Uterus (tissue), 4 donors: ENCODE measurements around the gene HOXA10. TPM values are rescaled to one million over a fixed set of nuclear protein-coding genes. Genes with fewer than 3 reads are reported as not detected.

Experiments used
- DNase-seq, 2 donors: peaks; one replicate each; pipeline ENCODE4 v3.0.0-alpha.2; 2019 to 2020
- H3K27ac ChIP-seq, 2 donors: fragments of 200-600 bp; sonication (generic); 1 replicate in 1 of 2; 2 replicates in 1 of 2; pipeline ENCODE4 v1.5.1; 2016 to 2018
- H3K27me3 ChIP-seq, 2 donors: fragments of 200-600 bp; sonication (generic); one replicate each; pipeline ENCODE4 v1.5.1; 2018 to 2019; ENCODE audit warnings: control low read depth in 1 of 2
- H3K36me3 ChIP-seq, 2 donors: fragments of 200-600 bp; sonication (generic); one replicate each; pipeline ENCODE4 v1.5.1; 2019; ENCODE audit warnings: control low read depth in 1 of 2
- H3K4me1 ChIP-seq, 2 donors: fragments of 200-600 bp; sonication (generic); one replicate each; pipeline ENCODE4 v1.5.1; 2018 to 2019; ENCODE audit warnings: control low read depth in 1 of 2
- H3K4me3 ChIP-seq, 2 donors: fragments of 200-600 bp; sonication (generic); 1 replicate in 1 of 2; 2 replicates in 1 of 2; pipeline ENCODE4 v1.5.1; 2018 to 2019; ENCODE audit warnings: mild to moderate bottlenecking in 1 of 2
- H3K9me3 ChIP-seq, 2 donors: fragments of 200-600 bp; sonication (generic); one replicate each; pipeline ENCODE4 v1.5.1; 2019; ENCODE audit warnings: control low read depth in 1 of 2
- CTCF ChIP-seq, 4 experiments: fragments of 200-600 bp in 2 of 4; fragments of 450-650 bp in 2 of 4; sonication (generic) in 2 of 4; IDR thresholded peaks; one replicate each; pipeline ENCODE4 v1.5.1; 2016 to 2019; ENCODE audit warnings: antibody characterized with exemption in 4 of 4, mild to moderate bottlenecking in 2 of 4, moderate library complexity in 1 of 4
- POLR2A ChIP-seq, 2 donors: fragments of 450-650 bp; IDR thresholded peaks; one replicate each; pipeline ENCODE4 v1.6.1; 2016; ENCODE audit warnings: antibody characterized with exemption in 2 of 2, mild to moderate bottlenecking in 1 of 2, moderate library complexity in 1 of 2
- intact Hi-C: fragments of 100-400 bp; cut with DNase I; formaldehyde crosslinking; loops from one replicate; pipeline ENCODE4 v1.15.1; 2023; ENCODE audit warnings: low total_unique reads
- total RNA-seq, 4 donors: library from RNA; depleted of rRNA in 3 of 4; stranded (reverse); fragments of >200 nt in 3 of 4; gene quantifications; one replicate each; pipeline versions ENCODE4 v1.1.0 to v1.2.4, GENCODE V29; 2014 to 2023
- donor health status: DM: yes; HTN: yes; CAD: no.

Gene HOXA10
- total RNA-seq, 4 donors from 2014 or later, result 50.0 to 114 (median 69.0) TPM

DNA sequence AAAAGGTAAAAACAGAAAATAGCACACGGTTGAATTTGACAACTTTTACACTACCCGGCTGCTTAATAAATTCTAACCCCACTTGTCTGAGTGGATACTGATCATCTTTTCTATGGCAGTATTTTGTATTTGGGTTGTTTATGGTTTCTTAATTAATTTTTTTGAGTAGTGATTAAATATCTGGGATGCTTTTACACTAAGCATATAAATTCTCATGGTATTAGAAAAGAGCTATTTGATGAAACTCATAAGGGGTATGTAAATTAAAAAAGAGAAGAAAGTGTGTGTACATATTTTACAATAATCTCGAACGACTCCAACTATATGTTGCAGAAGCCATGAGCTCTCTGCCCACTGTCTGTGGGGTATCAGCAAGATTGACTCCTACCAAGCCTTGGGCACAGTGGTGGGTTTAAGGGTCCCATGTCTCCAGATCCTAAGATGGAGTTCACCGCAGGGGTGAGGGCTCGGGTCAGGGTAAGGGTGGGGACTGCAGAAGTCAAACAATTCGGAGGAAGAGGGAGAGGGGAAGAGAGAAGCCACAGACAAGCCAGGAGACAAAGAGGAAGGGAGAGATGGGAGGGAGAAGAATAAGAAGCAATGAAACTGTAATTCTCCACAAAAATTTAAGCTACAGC, 33.3 kb upstream of the HOXA10 start:
- Histone ChIP-seq H3K9me3 (no peaks in the 10 kb centered on the region), H3K36me3 (no peaks in the 10 kb centered on the region), H3K27ac (no peak overlapping the region), H3K27me3 (peaks cover 15 to 48% of the 10 kb centered on the region in 2 donors), H3K4me3 (no peak overlapping the region), H3K4me1 (peaks cover 0 to 5% of the 10 kb centered on the region in 2 donors)
- DNase-seq, result no peak
- no peak for TF ChIP-seq POLR2A (IDR thresholded peaks at IDR 0.05)
- TF ChIP-seq CTCF (IDR thresholded peaks at IDR 0.05), result no peak
- intact Hi-C loops, result no loop called here

DNA sequence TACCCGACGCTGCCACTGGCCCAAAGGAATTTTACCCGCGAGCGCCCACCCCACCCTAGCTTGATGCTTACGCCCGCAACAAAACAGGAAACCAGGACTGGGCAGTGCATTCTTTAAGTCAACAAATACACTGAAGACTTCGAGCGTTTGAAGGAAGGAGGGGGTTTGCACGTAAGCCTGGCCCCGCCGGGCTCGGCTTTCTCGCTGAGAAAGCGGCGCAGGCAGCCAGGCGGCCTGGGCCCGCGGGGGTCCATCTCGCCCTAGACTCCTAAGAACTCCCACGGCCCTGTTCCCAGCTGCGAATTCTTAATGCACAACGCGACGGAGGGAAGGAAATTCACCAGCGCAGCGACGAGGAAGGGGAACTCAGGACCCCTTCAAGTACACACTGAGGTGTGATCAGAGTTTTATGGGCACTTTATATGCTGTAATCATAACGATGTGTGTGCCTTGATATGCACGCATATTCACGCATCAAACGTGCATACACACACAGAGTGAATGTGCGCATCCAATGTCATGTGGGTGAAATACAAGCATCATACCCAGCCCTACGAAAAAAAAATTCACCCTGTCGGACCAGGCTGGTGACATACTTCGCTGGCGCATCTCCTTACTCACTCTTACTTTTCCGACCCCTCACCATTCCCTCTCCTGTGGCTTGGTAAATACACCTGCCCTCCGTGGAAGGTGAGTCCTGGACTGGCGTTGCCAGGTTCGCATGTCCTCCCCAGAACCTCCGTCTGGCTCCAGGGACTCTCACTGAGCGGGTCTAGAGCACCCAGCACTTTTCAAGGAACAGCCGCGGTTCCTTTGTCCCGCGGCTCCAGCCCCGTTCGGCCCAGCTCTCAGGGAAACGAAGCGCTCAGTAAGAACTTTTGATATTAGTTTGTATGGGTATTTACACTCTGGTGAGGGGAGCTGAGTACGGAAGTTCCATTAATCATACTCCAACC, 31.5 kb upstream of the HOXA10 start:
- intact Hi-C loops, result no loop called here
- H3K27ac ChIP-seq, result no peak overlapping the region
- TF ChIP-seq CTCF (IDR thresholded peaks at IDR 0.05), result no peak
- TF ChIP-seq POLR2A (IDR thresholded peaks at IDR 0.05), result no peak
- no peak overlapping the region for H3K4me3 ChIP-seq
- no peaks in the 10 kb centered on the region for H3K36me3 ChIP-seq
- DNase-seq, result no peak
- H3K27me3 ChIP-seq, result peaks cover 26 to 60% of the 10 kb centered on the region in 2 donors
- peaks cover 0 to 2% of the 10 kb centered on the region in 2 donors for H3K4me1 ChIP-seq
- no peaks in the 10 kb centered on the region for H3K9me3 ChIP-seq

GRCh38 chr7:27204851-27205322, 30.8 kb upstream of the HOXA10 start:
- TF ChIP-seq POLR2A (IDR thresholded peaks at IDR 0.05), result no peak
- peaks cover 26 to 63% of the 10 kb centered on the region in 2 donors for H3K27me3 ChIP-seq
- H3K9me3 ChIP-seq, result no peaks in the 10 kb centered on the region
- H3K36me3 ChIP-seq, result no peaks in the 10 kb centered on the region
- H3K27ac ChIP-seq, result no peak overlapping the region
- H3K4me1 ChIP-seq, result peaks cover 0 to 5% of the 10 kb centered on the region in 2 donors
- DNase-seq, result no peak
- H3K4me3 ChIP-seq, result no peak overlapping the region
- intact Hi-C loops, result no loop called here

DNA sequence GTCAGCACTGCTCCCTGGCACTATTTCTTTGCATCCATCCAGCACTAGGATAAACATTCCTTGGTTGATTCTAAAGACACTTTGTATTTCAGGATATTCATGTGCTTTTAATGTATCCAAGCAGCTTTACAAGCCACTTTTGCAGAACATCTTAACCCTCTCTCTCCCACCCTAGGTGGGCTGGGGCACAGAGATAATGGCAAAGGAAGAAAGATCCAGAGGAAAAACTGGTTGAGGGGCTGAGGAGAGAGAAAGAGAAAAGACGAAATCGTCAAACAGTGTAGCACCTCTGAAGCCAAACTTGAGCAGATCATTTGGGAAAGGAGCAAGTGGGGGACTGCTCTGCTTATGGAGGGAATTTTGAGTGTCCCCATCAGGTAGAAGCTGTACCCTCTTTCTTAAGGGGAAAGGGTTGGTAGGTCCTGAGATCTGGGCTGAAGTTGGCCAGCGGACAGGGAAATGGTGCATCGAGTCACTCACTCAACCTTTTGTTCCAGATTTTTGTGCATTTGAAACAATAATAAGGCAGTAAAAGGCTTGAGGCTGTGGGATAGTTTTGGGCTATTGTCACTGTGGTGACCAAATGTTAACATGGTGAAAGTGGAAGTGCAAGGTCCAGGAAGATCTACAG, 30.0 kb upstream of the HOXA10 start:
- Histone ChIP-seq H3K36me3 (no peaks in the 10 kb centered on the region), H3K4me3 (no peak overlapping the region), H3K9me3 (no peaks in the 10 kb centered on the region), H3K27ac (no peak overlapping the region), H3K4me1 (peaks cover 0 to 10% of the 10 kb centered on the region in 2 donors), H3K27me3 (peaks cover 29 to 64% of the 10 kb centered on the region in 2 donors)
- DNase-seq, result no peak
- intact Hi-C loops, result no loop called here
- TF ChIP-seq CTCF (IDR thresholded peaks at IDR 0.05), result no peak
- no peak for TF ChIP-seq POLR2A (IDR thresholded peaks at IDR 0.05)

DNA sequence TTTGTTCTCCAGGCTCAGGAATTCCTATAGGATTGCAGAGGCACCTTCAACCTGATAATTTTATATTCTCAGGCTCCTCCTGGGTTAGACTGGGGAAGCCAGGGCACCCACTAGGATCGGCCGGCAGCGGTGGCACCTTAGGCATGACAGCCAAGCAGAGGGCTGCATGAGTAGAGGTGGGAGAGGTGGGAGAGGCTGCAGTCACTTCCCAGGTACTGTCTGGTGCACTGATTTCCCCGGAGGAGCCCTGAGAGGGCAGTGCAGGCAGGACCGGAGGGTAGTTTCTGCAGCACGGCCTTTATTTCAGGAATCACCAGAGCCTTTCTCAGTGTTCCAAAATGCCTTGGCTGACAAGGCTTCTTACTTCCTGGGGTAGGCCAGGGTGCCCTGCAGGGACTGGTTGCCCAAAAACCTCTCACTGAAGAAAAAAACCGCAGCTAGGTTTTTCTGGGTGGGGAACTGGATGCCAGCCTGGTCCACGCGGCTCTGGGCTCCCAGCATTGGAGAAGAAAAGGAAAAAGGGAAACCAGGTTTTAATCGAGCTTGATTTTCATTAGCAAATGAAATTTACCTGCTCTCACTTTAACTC, 29.3 kb upstream of the HOXA10 start:
- intact Hi-C loops, result no loop called here
- DNase-seq, result no peak
- no peak for TF ChIP-seq CTCF (IDR thresholded peaks at IDR 0.05)
- TF ChIP-seq POLR2A (IDR thresholded peaks at IDR 0.05), result no peak

More for the DNA sequence above, 29.3 kb upstream of the HOXA10 start:
- no peak overlapping the region for H3K4me3 ChIP-seq
- H3K9me3 ChIP-seq, result no peaks in the 10 kb centered on the region
- H3K4me1 ChIP-seq, result peaks cover 0 to 11% of the 10 kb centered on the region in 2 donors
- H3K36me3 ChIP-seq, result no peaks in the 10 kb centered on the region
- H3K27ac ChIP-seq, result no peak overlapping the region
- H3K27me3 ChIP-seq, result peaks cover 35 to 70% of the 10 kb centered on the region in 2 donors
